Inflammatory macrophage treated with lipopolysaccharide for 4 hours (primary cell): ENCODE results near the gene GLP2R.
"Not testable (repeated sequence)": the region's sequence is repeated elsewhere in the genome, so short reads cannot be mapped to it uniquely, and the experiment has no call there.

Experiments used
- DNase-seq: peaks from one replicate; pipeline ENCODE4 v3.0.0-alpha.2; 2020

The GLP2R gene

GRCh38 chr17:9900044-9900594 lies 74.4 kb downstream of the GLP2R start:
- no peak for DNase-seq

GRCh38 chr17:9900784-9901183 lies 75.1 kb downstream of the GLP2R start:
- DNase-seq = no peak

GRCh38 chr17:9902120-9902519 lies 76.4 kb downstream of the GLP2R start:
- no peak for DNase-seq

- DNase-seq = no peak
Observed at GRCh38 chr17:9904277-9905077, 78.8 kb downstream of the GLP2R start.

GRCh38 chr17:9905078-9905415 lies 79.3 kb downstream of the GLP2R start, which contains the start of gene RCVRN:
Gene RCVRN, minus strand, starts transcription at chr17:9905271. Its CDS starts 91 bp downstream, at chr17:9905180.
- DNase-seq = no peak

- peak; percentile 22 for DNase-seq
Observed at GRCh38 chr17:9905902-9906301, 80.2 kb downstream of the GLP2R start.

GRCh38 chr17:9906616-9907015 lies 80.9 kb downstream of the GLP2R start:
- no peak for DNase-seq

- no peak for DNase-seq
Observed at GRCh38 chr17:9907131-9907530, 81.4 kb downstream of the GLP2R start.

GRCh38 chr17:9907883-9908648 lies 82.3 kb downstream of the GLP2R start:
- DNase-seq = no peak

GRCh38 chr17:9908649-9909042 lies 82.9 kb downstream of the GLP2R start:
- no peak for DNase-seq

GRCh38 chr17:9911089-9911488 lies 85.4 kb downstream of the GLP2R start:
- DNase-seq = no peak

GRCh38 chr17:9912121-9913099 lies 86.7 kb downstream of the GLP2R start:
- DNase-seq = no peak

- no peak for DNase-seq
Observed at GRCh38 chr17:9913476-9913875, 87.8 kb downstream of the GLP2R start.

- DNase-seq = no peak
Observed at GRCh38 chr17:9916108-9916507, 90.4 kb downstream of the GLP2R start.

GRCh38 chr17:9917131-9917530 lies 91.4 kb downstream of the GLP2R start:
- no peak for DNase-seq

GRCh38 chr17:9917801-9918200 lies 92.1 kb downstream of the GLP2R start:
- DNase-seq = no peak

- DNase-seq = no peak
Observed at GRCh38 chr17:9918352-9918751, 92.6 kb downstream of the GLP2R start.

GRCh38 chr17:9918804-9919352 lies 93.2 kb downstream of the GLP2R start:
- no peak for DNase-seq

GRCh38 chr17:9921216-9921615 lies 95.5 kb downstream of the GLP2R start:
- not testable (repeated sequence) for DNase-seq

- DNase-seq = no peak
Observed at GRCh38 chr17:9922012-9922848, 96.5 kb downstream of the GLP2R start.

GRCh38 chr17:9924735-9925191 lies 99.0 kb downstream of the GLP2R start:
- DNase-seq = peak; percentile 64
